CD4-positive, alpha-beta T cell treated with Interleukin-15 for 1 hour (primary cell): Measurements from ENCODE around the gene CENPN.

Source experiments
- DNase-seq: peaks from one replicate; pipeline ENCODE4 v3.0.0-alpha.2; 2020

Gene CENPN

GRCh38 chr16:81006813-81007695, at the start of gene CENPN, which contains the start of gene CMC2:
Gene CENPN, plus strand, starts transcription at chr16:81007214. Its CDS starts 4,726 bp downstream, at chr16:81011940.
Gene CMC2, minus strand, starts transcription at chr16:81006885. Its CDS starts 9,491 bp downstream, at chr16:80997394.
- DNase-seq, result peak; percentile 98

GRCh38 chr16:80958284-80958683, 48.7 kb upstream of the CENPN start:
- no peak for DNase-seq

GRCh38 chr16:80962879-80963278, 44.1 kb upstream of the CENPN start:
- no peak for DNase-seq

- DNase-seq, result no peak
Observed at GRCh38 chr16:80964351-80964750, 42.7 kb upstream of the CENPN start.

GRCh38 chr16:80966617-80967016, 40.4 kb upstream of the CENPN start:
- DNase-seq, result no peak

GRCh38 chr16:80968386-80969113, 38.5 kb upstream of the CENPN start:
- DNase-seq, result no peak

- DNase-seq, result no peak
Observed at GRCh38 chr16:80969114-80969484, 37.9 kb upstream of the CENPN start.

- DNase-seq, result no peak
Observed at GRCh38 chr16:80971819-80972218, 35.2 kb upstream of the CENPN start.

GRCh38 chr16:80972611-80973010, 34.4 kb upstream of the CENPN start:
- no peak for DNase-seq

GRCh38 chr16:80973991-80974390, 33.0 kb upstream of the CENPN start:
- DNase-seq, result no peak

GRCh38 chr16:80974649-80975376, 32.2 kb upstream of the CENPN start:
- DNase-seq, result no peak

GRCh38 chr16:80976946-80977345, 30.1 kb upstream of the CENPN start:
- DNase-seq, result no peak

GRCh38 chr16:80981103-80981502, 25.9 kb upstream of the CENPN start:
- DNase-seq, result no peak

- no peak for DNase-seq
Observed at GRCh38 chr16:80982646-80983045, 24.4 kb upstream of the CENPN start.

- no peak for DNase-seq
Observed at GRCh38 chr16:80984124-80984892, 22.7 kb upstream of the CENPN start.

GRCh38 chr16:80985611-80986010, 21.4 kb upstream of the CENPN start:
- no peak for DNase-seq

- no peak for DNase-seq
Observed at GRCh38 chr16:80986557-80986956, 20.5 kb upstream of the CENPN start.

- no peak for DNase-seq
Observed at GRCh38 chr16:80988756-80989155, 18.3 kb upstream of the CENPN start.

- DNase-seq, result no peak
Observed at GRCh38 chr16:80989801-80990200, 17.2 kb upstream of the CENPN start.

- DNase-seq, result no peak
Observed at GRCh38 chr16:80990577-80990976, 16.4 kb upstream of the CENPN start.

- no peak for DNase-seq
Observed at GRCh38 chr16:80990978-80991377, 16.0 kb upstream of the CENPN start.

GRCh38 chr16:80991792-80992430, 15.1 kb upstream of the CENPN start:
- DNase-seq, result no peak
